Smooth muscle cell (in vitro differentiated cells): ENCODE results near the gene CRYGC. TPM values are rescaled to one million over a fixed set of nuclear protein-coding genes. Genes with fewer than 3 reads are reported as not detected.

Source experiments
- DNase-seq: peaks from one replicate; lab custom pipeline; 2025; ENCODE audit not compliant: unreplicated experiment; lab: John Stamatoyannopoulos, UW
- H2AFZ ChIP-seq: fragments of 200-600 bp; sonication (generic); 2 replicates; pipeline ENCODE4 v1.6.0; 2016; ENCODE audit warnings: antibody characterized with exemption, low read depth, mild to moderate bottlenecking
- H3F3A ChIP-seq: fragments of 200-600 bp; sonication (generic); 2 replicates; pipeline ENCODE4 v1.6.0; 2017; ENCODE audit warnings: antibody characterized with exemption, low read depth
- H3K27ac ChIP-seq: fragments of 200-600 bp; sonication (generic); 2 replicates; pipeline ENCODE4 v1.5.1; 2016; ENCODE audit warnings: low read depth, mild to moderate bottlenecking
- H3K27me3 ChIP-seq: fragments of 200-600 bp; sonication (generic); 2 replicates; pipeline ENCODE4 v1.6.1; 2016; ENCODE audit warnings: low read depth, mild to moderate bottlenecking
- H3K36me3 ChIP-seq: fragments of 200-600 bp; sonication (generic); 2 replicates; pipeline ENCODE4 v1.5.1; 2016; ENCODE audit warnings: low read depth
- H3K4me1 ChIP-seq: fragments of 200-600 bp; sonication (generic); 2 replicates; pipeline ENCODE4 v1.5.1; 2016; ENCODE audit warnings: low read depth
- H3K4me2 ChIP-seq: fragments of 200-600 bp; sonication (generic); 2 replicates; pipeline ENCODE4 v1.6.0; 2016; ENCODE audit warnings: mild to moderate bottlenecking
- H3K4me3 ChIP-seq: fragments of 200-600 bp; sonication (generic); 2 replicates; pipeline ENCODE4 v1.5.1; 2016; ENCODE audit warnings: mild to moderate bottlenecking
- H3K79me2 ChIP-seq: fragments of 200-600 bp; sonication (generic); 2 replicates; pipeline ENCODE4 v1.6.0; 2016; ENCODE audit warnings: low read depth, mild to moderate bottlenecking
- H3K9ac ChIP-seq: fragments of 200-600 bp; sonication (generic); 2 replicates; pipeline ENCODE4 v1.6.0; 2016; ENCODE audit warnings: low read depth
- H3K9me3 ChIP-seq: fragments of 200-600 bp; sonication (generic); replicated peaks from 2 replicates; pipeline ENCODE4 v1.5.1; 2016; ENCODE audit warnings: low read depth
- H4K20me1 ChIP-seq: fragments of 200-600 bp; sonication (generic); 2 replicates; pipeline ENCODE4 v1.6.0; 2016; ENCODE audit warnings: low read depth
- polyA plus RNA-seq: library from polyadenylated mRNA; unstranded; fragments of >200 nt; fragmentation: Nextera tagmentation; extraction: Ambion mirVana; gene quantifications from 2 replicates; pipeline ENCODE4 v1.2.1, GENCODE V29; 2016
- total RNA-seq: library from RNA; depleted of rRNA; stranded (reverse); fragments of >200 nt; gene quantifications from 2 replicates; pipeline ENCODE4 v1.2.3, GENCODE V29; 2014
- TF ChIP-seq, protein P1 (sequence below): fragments of 200-600 bp; sonication (generic); IDR thresholded peaks from 2 replicates; pipeline ENCODE4 v1.5.1; 2017; ENCODE audit warnings: borderline replicate concordance, mild to moderate bottlenecking, antibody characterized with exemption; ENCODE audit not compliant: insufficient read depth, poor library complexity, severe bottlenecking

Gene CRYGC
- total and polyA plus RNA-seq, 2 experiments from 2014 or later = not detected

DNA sequence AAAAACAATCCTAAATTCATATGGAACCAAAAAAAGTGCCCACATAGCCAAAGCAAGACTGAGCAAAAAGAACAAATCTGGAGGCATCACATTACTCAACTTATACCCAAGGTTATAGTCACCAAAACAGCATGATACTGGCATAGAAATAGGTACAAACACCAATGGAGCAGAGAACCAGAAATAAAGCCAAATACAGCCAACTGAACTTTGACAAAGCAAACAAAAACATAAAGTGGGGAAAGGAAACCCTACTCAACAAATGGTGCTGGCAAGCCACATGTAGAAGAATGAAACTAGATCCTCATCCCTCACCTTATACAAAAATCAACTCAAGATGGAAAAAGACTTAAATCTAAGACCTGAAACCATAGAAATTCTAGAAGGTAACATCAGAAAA is 45.8 kb downstream of the CRYGC start:
- Histone ChIP-seq H3K36me3 (no peaks in the 10 kb centered on the region), H3K4me3 (no peak overlapping the region), H3K27me3 (no peaks in the 10 kb centered on the region), H4K20me1 (no peaks in the 10 kb centered on the region), H3K4me2 (no peak overlapping the region), H3K9me3 (no peaks in the 10 kb centered on the region), H3K27ac (no peak overlapping the region), H3F3A (no peaks in the 10 kb centered on the region), H2AFZ (no peak overlapping the region), H3K4me1 (no peaks in the 10 kb centered on the region), H3K9ac (no peak overlapping the region), H3K79me2 (no peaks in the 10 kb centered on the region)
- TF ChIP-seq, protein P1, sequence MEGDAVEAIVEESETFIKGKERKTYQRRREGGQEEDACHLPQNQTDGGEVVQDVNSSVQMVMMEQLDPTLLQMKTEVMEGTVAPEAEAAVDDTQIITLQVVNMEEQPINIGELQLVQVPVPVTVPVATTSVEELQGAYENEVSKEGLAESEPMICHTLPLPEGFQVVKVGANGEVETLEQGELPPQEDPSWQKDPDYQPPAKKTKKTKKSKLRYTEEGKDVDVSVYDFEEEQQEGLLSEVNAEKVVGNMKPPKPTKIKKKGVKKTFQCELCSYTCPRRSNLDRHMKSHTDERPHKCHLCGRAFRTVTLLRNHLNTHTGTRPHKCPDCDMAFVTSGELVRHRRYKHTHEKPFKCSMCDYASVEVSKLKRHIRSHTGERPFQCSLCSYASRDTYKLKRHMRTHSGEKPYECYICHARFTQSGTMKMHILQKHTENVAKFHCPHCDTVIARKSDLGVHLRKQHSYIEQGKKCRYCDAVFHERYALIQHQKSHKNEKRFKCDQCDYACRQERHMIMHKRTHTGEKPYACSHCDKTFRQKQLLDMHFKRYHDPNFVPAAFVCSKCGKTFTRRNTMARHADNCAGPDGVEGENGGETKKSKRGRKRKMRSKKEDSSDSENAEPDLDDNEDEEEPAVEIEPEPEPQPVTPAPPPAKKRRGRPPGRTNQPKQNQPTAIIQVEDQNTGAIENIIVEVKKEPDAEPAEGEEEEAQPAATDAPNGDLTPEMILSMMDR = no peak
- no peak for DNase-seq

Other genes with a start within 250 kb of the CRYGC start
- gene PLEKHM3, start 104.3 kb downstream of the CRYGC start, total RNA-seq = 10.3 and 11.3 TPM in 2 replicates
- gene PLEKHM3, start 104.3 kb downstream of the CRYGC start, polyA plus RNA-seq = 3.2 and 3.8 TPM in 2 replicates
- not detected in 2 replicates for gene CRYGD, start 5.3 kb downstream of the CRYGC start, total RNA-seq
- gene CRYGD, start 5.3 kb downstream of the CRYGC start, polyA plus RNA-seq = not detected in 2 replicates
- gene CRYGB, start 16.3 kb upstream of the CRYGC start, total RNA-seq = not detected in 2 replicates
- gene CRYGB, start 16.3 kb upstream of the CRYGC start, polyA plus RNA-seq = not detected in 2 replicates
- gene CRYGA, start 33.8 kb upstream of the CRYGC start, total RNA-seq = not detected in 2 replicates
- gene CRYGA, start 33.8 kb upstream of the CRYGC start, polyA plus RNA-seq = not detected in 2 replicates
- not detected in 2 replicates for gene C2orf80, start 60.2 kb upstream of the CRYGC start, total RNA-seq
- not detected in 2 replicates for gene C2orf80, start 60.2 kb upstream of the CRYGC start, polyA plus RNA-seq
- gene IDH1, start 125.2 kb upstream of the CRYGC start, total RNA-seq = 98.6 and 143 TPM in 2 replicates
- gene IDH1, start 125.2 kb upstream of the CRYGC start, polyA plus RNA-seq = 76.0 and 97.2 TPM in 2 replicates
- 29.5 and 32.5 TPM in 2 replicates for gene PIKFYVE, start 136.4 kb upstream of the CRYGC start, total RNA-seq
- 4.9 and 5.2 TPM in 2 replicates for gene PIKFYVE, start 136.4 kb upstream of the CRYGC start, polyA plus RNA-seq